IPS DF 6.9 (cell line): ENCODE measurements around the gene PLXNA2.
A peak's percentile ranks its signal among the peaks of the same experiment; 100 is the strongest.

Experiments
- DNase-seq: peaks from one replicate; pipeline ENCODE4 v3.0.0-alpha.2; 2013; ENCODE audit warnings: low read depth, low spot score
- H3K27ac ChIP-seq: one replicate; pipeline ENCODE4 v1.5.1; 2013; ENCODE audit warnings: low read length, control low read depth
- H3K27me3 ChIP-seq: 2 replicates; pipeline ENCODE4 v1.6.1; 2013; ENCODE audit warnings: mild to moderate bottlenecking, low read length; ENCODE audit not compliant: control insufficient read depth, insufficient read depth
- H3K36me3 ChIP-seq: 2 replicates; pipeline ENCODE4 v1.6.1; 2013; ENCODE audit warnings: low read length; ENCODE audit not compliant: control insufficient read depth, insufficient read depth
- H3K4me1 ChIP-seq: 2 replicates; pipeline ENCODE4 v1.6.1; 2013; ENCODE audit warnings: low read length; ENCODE audit not compliant: control insufficient read depth, insufficient read depth
- H3K4me3 ChIP-seq: 2 replicates; pipeline ENCODE4 v1.5.1; 2013; ENCODE audit warnings: mild to moderate bottlenecking, low read length
- H3K9me3 ChIP-seq: 2 replicates; pipeline ENCODE4 v1.6.1; 2013; ENCODE audit warnings: low read length, inconsistent platforms; ENCODE audit not compliant: control insufficient read depth, insufficient read depth
- WGBS: extraction: QIAGEN DNeasy Blood & Tissue Kit; methylation state at CpG from one replicate; pipeline ENCODE4 v1.1.7; 2013; ENCODE audit warnings: mixed read lengths, missing lambda C conversion rate; ENCODE audit not compliant: insufficient read length, insufficient coverage; 5-methylcytosine and 5-hydroxymethylcytosine counted together

The PLXNA2 gene

GRCh38 chr1:208042868-208043267 lies 201.3 kb downstream of the PLXNA2 start:
- Histone ChIP-seq H3K36me3 (no peaks in the 10 kb centered on the region), H3K27me3 (no peaks in the 10 kb centered on the region), H3K27ac (no peak overlapping the region), H3K4me3 (no peak overlapping the region), H3K9me3 (no peaks in the 10 kb centered on the region), H3K4me1 (no peaks in the 10 kb centered on the region)
- no peak for DNase-seq
- no CpG with 5 or more reads among the region's 13 CpGs for WGBS

- Histone ChIP-seq H3K36me3 (no peaks in the 10 kb centered on the region), H3K27me3 (no peaks in the 10 kb centered on the region), H3K4me1 (no peaks in the 10 kb centered on the region), H3K27ac (no peak overlapping the region), H3K9me3 (no peaks in the 10 kb centered on the region), H3K4me3 (no peak overlapping the region)
- no peak for DNase-seq
- no CpG with 5 or more reads among the region's 22 CpGs for WGBS
These were observed 202.1 kb downstream of the PLXNA2 start for GRCh38 chr1:208042041-208042615.

- no CpG with 5 or more reads among the region's 9 CpGs for WGBS
- H3K27ac ChIP-seq = no peak overlapping the region
- no peaks in the 10 kb centered on the region for H3K36me3 ChIP-seq
- no peak overlapping the region for H3K4me3 ChIP-seq
- H3K27me3 ChIP-seq = no peaks in the 10 kb centered on the region
- H3K9me3 ChIP-seq = no peaks in the 10 kb centered on the region
- no peaks in the 10 kb centered on the region for H3K4me1 ChIP-seq
- DNase-seq = no peak
These were observed 202.7 kb downstream of the PLXNA2 start for GRCh38 chr1:208041505-208041904.

- H3K4me1 ChIP-seq = no peaks in the 10 kb centered on the region
- H3K36me3 ChIP-seq = no peaks in the 10 kb centered on the region
- H3K27me3 ChIP-seq = no peaks in the 10 kb centered on the region
- no peak overlapping the region for H3K27ac ChIP-seq
- DNase-seq = no peak
- no peak overlapping the region for H3K4me3 ChIP-seq
- no CpG with 5 or more reads among the region's 6 CpGs for WGBS
- no peaks in the 10 kb centered on the region for H3K9me3 ChIP-seq
These were observed 203.3 kb downstream of the PLXNA2 start for GRCh38 chr1:208040821-208041297.

GRCh38 chr1:208039536-208040332 lies 204.4 kb downstream of the PLXNA2 start:
- Histone ChIP-seq H3K36me3 (no peaks in the 10 kb centered on the region), H3K4me3 (no peak overlapping the region), H3K27ac (no peak overlapping the region), H3K9me3 (no peaks in the 10 kb centered on the region), H3K27me3 (no peaks in the 10 kb centered on the region), H3K4me1 (no peaks in the 10 kb centered on the region)
- DNase-seq = no peak
- no CpG with 5 or more reads among the region's 22 CpGs for WGBS

GRCh38 chr1:208038303-208038702 lies 205.9 kb downstream of the PLXNA2 start:
- H3K36me3 ChIP-seq = no peaks in the 10 kb centered on the region
- H3K4me1 ChIP-seq = no peaks in the 10 kb centered on the region
- no peak for DNase-seq
- WGBS = no CpG with 5 or more reads among the region's 14 CpGs
- H3K9me3 ChIP-seq = no peaks in the 10 kb centered on the region
- H3K27me3 ChIP-seq = no peaks in the 10 kb centered on the region
- no peak overlapping the region for H3K4me3 ChIP-seq
- no peak overlapping the region for H3K27ac ChIP-seq

GRCh38 chr1:208036918-208037766 lies 207.0 kb downstream of the PLXNA2 start:
- no peak overlapping the region for H3K27ac ChIP-seq
- H3K9me3 ChIP-seq = no peaks in the 10 kb centered on the region
- H3K4me3 ChIP-seq = no peak overlapping the region
- no CpG with 5 or more reads among the region's 9 CpGs for WGBS
- no peaks in the 10 kb centered on the region for H3K27me3 ChIP-seq
- H3K4me1 ChIP-seq = no peaks in the 10 kb centered on the region
- no peak for DNase-seq
- no peaks in the 10 kb centered on the region for H3K36me3 ChIP-seq

- Histone ChIP-seq H3K27me3 (no peaks in the 10 kb centered on the region), H3K4me3 (no peak overlapping the region), H3K27ac (no peak overlapping the region), H3K9me3 (no peaks in the 10 kb centered on the region), H3K4me1 (no peaks in the 10 kb centered on the region; the same call in 1 of the 2 replicates), H3K36me3 (no peaks in the 10 kb centered on the region)
- DNase-seq = peak; percentile 22
- no CpG with 5 or more reads among the region's 8 CpGs for WGBS
These were observed 207.9 kb downstream of the PLXNA2 start for GRCh38 chr1:208036106-208036808.

- Histone ChIP-seq H3K36me3 (no peaks in the 10 kb centered on the region), H3K4me1 (no peaks in the 10 kb centered on the region; the same call in 1 of the 2 replicates), H3K27me3 (no peaks in the 10 kb centered on the region), H3K27ac (no peak overlapping the region), H3K9me3 (no peaks in the 10 kb centered on the region), H3K4me3 (no peak overlapping the region)
- DNase-seq = no peak
- WGBS = no CpG with 5 or more reads among the region's 8 CpGs
These were observed 210.0 kb downstream of the PLXNA2 start for GRCh38 chr1:208034135-208034534.

- H3K36me3 ChIP-seq = no peaks in the 10 kb centered on the region
- no peak overlapping the region for H3K4me3 ChIP-seq
- no peak overlapping the region for H3K27ac ChIP-seq
- no peak for DNase-seq
- no peaks in the 10 kb centered on the region; the same call in 1 of the 2 replicates for H3K4me1 ChIP-seq
- no peaks in the 10 kb centered on the region for H3K27me3 ChIP-seq
- no peaks in the 10 kb centered on the region for H3K9me3 ChIP-seq
- WGBS = no CpG with 5 or more reads among the region's 10 CpGs
These were observed 210.9 kb downstream of the PLXNA2 start for GRCh38 chr1:208033236-208033635.
